ENCODE measurements around the gene NADK2.

DNA sequence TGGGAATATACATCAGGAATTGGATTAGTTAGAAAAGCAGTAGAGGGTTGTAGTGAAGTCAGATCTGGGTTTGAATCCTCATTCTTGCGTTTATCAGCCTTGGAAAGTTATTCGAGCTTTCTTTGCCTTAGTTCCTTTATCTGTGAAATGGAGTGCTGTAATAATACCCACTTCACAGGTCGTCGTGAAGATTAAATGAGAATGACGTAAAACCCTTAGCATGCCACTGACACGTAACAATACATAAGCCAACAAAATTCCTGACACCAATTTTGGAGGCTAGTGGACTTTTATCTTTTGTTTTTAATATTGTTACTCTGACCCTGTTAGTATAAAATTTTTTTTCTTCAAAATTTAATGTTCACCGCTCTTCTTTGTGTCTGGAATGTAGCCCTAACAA is 86.4 kb downstream of the NADK2 start:
- TF ChIP-seq, protein P1, sequence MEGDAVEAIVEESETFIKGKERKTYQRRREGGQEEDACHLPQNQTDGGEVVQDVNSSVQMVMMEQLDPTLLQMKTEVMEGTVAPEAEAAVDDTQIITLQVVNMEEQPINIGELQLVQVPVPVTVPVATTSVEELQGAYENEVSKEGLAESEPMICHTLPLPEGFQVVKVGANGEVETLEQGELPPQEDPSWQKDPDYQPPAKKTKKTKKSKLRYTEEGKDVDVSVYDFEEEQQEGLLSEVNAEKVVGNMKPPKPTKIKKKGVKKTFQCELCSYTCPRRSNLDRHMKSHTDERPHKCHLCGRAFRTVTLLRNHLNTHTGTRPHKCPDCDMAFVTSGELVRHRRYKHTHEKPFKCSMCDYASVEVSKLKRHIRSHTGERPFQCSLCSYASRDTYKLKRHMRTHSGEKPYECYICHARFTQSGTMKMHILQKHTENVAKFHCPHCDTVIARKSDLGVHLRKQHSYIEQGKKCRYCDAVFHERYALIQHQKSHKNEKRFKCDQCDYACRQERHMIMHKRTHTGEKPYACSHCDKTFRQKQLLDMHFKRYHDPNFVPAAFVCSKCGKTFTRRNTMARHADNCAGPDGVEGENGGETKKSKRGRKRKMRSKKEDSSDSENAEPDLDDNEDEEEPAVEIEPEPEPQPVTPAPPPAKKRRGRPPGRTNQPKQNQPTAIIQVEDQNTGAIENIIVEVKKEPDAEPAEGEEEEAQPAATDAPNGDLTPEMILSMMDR (IDR thresholded peaks at IDR 0.05) = no peak
- TF ChIP-seq POLR2A (IDR thresholded peaks at IDR 0.05) = no peak
